DMS53 (cell line): Measurements from ENCODE around the gene NME3.

Source experiments
- DNase-seq: peaks from one replicate; lab custom pipeline; 2025; lab: John Stamatoyannopoulos, UW

NME3 gene

DNA sequence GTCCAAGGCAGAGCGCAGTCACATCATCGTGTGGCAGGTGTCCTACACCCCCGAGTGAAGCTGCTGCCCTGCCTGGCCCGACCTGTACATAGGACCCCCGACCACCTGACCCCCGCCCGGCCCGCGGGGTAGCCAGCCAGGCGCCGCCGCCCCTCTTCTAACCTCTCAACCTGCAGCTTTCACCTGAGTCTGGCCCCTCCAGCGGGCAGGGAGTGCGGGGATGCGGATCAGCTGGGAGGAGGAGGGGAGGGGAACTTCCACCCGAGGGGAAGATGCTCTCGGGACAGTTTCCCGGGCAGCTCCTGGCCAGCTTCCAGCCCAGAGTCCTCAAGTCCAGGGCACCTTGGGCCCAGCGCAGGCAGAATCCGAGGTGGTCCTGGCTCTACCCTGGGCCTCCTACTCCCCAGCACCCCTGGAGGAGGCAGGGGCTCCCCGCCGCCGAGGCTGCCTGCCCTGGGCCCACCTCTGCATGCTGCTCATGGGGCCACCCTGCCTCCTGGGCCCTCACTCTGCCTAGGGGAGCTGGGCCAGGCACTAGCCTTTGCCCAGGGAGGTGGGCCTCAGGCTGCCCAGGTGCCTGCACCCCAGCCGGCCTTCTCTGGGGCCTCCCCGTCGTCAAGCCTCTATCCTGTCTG, 2.5 kb downstream of the NME3 start:
- DNase-seq, result no peak

DNA sequence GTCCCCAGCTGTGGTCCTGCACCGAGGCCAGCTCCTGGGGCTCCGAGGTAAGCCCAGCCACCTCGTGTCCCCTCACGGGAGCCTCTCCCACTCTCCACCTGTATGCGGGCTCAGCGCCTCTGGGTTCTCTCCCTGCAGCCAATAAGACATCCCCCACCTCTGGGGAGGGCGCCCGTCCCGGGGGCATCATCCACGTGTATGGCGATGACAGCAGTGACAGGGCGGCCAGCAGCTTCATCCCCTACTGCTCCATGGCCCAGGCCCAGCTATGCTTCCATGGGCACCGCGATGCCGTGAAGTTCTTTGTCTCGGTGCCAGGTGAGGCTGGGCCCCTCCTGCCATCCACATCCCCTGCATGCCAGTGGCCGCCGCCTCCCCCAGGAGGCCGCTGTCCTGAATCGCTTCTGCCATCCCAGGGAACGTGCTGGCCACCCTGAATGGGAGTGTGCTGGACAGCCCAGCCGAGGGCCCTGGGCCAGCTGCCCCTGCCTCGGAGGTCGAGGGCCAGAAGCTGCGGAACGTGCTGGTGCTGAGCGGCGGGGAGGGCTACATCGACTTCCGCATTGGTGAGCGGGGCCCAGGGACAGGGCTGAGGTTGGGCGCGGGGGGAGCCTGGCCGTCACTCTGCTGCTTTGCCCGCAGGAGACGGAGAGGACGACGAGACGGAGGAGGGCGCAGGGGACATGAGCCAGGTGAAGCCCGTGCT, 3.1 kb downstream of the NME3 start:
- DNase-seq, result no peak

DNA sequence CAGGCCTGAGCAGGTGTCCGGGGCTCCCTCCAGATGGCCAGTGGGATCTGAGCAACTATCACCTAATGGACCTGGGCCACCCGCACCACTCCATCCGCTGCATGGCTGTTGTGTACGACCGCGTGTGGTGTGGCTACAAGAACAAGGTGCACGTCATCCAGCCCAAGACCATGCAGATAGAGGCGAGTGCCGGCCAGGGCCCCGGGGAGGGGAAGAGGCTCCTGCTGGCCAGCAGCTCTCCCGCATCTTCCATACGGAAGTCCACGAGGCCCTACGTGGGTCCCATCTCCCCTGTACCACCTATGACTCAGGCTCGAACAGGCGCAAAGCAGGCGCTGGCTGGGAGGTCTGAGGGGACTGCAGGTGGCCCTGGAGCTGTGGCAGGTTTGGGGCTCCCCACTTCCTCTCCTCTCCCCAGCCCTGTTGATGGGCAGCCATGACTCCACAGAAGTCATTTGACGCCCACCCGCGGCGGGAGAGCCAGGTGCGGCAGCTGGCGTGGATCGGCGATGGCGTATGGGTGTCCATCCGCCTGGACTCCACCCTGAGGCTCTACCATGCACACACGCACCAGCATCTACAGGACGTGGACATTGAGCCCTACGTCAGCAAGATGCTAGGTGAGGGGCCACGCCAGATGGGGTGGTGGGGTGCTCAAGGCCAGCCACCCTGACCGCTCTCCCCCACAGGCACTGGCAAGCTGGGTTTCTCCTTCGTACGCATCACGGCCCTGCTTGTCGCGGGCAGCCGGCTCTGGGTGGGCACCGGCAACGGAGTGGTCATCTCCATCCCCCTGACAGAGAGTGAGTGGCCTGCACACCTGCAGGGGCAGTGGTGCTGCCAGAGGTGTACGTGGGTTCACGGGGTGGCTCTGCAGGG, 4.0 kb downstream of the NME3 start:
- DNase-seq, result peak; percentile 29

DNA sequence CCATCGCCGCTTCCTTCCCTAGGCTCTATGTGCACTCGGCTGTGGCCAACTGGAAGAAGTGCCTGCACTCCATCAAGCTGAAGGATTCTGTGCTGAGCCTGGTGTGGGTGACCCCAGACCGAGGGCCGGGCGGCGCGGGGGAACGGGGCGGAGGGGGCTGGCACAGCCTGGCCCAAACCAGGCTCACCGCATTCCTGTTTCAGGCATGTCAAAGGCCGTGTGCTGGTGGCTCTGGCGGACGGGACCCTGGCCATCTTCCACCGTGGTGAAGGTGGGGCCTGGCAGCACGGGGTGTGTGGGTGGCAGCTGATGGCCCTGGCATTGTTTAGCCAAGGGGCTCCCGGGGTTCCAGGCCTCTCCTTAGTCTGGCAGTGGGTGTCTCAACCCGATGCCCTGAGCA, 4.6 kb downstream of the NME3 start:
- DNase-seq, result no peak

DNA sequence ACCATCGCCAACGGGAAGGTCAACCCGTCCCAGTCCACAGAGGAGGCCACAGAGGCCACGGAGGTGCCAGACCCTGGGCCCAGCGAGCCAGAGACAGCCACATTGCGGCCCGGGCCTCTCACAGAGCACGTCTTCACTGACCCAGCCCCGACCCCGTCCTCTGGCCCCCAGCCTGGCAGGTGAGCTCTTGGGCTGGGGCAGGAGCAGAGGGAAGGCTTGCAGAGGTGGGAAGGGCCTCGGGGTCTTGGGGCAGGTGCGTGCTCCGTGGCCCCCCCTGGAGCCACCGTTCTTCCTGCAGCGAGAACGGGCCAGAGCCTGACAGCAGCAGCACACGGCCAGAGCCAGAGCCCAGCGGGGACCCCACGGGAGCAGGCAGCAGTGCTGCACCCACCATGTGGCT, 5.1 kb downstream of the NME3 start:
- no peak for DNase-seq

DNA sequence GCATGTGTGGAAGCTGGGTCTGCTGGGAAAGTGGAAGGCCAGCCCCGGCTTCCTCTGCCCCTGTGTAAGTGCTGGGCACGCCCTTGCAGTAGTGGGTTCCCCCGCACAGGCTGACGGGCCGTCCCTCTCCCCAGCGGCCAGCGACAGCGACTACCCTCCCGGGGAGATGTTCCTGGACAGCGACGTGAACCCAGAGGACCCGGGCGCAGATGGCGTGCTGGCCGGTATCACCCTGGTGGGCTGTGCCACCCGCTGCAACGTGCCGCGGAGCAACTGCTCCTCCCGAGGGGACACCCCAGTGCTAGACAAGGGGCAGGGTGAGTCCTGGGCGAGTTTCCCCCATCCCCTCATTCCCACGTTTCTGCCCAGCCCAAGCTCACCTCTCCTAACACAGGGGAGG, 5.5 kb downstream of the NME3 start:
- DNase-seq, result no peak

DNA sequence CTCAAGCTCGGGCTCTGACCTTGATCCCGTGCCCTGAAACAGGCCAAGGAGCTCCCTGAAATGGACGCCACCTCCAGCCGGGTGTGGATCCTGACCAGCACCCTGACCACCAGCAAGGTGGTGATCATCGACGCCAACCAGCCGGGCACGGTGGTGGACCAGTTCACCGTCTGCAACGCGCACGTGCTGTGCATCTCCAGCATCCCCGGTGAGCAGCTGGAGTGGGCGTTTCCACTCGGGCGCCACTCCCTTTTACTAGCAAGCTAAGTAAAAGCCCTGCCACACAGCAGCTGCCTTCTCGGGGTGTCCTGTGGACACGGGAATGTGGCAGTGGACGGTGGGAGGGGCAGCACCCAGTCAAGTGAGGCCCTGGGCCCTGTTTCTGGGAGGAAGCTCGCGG, 6.4 kb downstream of the NME3 start:
- DNase-seq, result no peak

DNA sequence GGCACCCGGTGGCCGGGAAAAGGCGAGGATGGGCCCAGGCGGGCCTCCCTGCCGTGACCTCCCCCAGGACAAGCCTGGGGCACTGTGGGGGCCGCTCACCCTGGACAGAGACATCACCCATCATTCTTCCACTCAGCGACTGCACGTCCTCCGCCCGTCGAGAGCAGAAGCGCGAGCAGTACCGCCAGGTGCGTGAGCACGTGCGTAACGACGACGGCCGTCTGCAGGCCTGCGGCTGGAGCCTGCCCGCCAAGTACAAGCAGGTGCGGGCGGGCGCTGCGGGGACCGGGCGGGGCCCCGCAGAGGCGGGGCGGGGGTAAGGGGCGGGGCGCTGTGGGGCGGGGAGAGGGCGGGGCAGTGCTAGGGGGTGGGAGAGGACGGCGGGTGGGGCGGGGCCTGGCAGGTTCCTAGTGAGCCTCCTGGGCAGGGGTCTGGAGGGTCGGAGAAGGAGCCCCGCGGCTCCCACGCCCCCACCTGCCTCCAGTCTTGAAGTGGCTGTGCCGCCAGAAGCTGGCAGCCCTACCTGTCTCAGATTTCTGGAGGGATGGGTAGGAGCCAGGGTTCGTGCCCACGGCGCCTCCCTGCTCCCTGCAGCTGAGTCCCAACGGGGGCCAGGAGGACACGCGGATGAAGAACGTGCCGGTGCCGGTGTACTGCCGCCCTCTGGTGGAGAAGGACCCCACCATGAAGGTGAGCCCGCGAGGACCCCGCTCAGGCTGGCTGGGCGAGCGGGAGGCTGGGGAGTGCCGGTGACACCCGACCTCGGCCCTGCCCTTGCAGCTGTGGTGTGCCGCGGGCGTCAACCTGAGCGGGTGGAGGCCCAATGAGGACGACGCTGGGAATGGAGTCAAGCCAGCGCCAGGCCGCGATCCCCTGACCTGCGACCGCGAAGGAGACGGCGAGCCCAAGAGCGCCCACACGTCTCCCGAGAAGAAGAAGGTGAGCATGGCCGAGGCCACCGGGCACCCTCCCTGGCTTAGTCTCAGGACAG, 7.5 kb downstream of the NME3 start:
- DNase-seq, result no peak

DNA sequence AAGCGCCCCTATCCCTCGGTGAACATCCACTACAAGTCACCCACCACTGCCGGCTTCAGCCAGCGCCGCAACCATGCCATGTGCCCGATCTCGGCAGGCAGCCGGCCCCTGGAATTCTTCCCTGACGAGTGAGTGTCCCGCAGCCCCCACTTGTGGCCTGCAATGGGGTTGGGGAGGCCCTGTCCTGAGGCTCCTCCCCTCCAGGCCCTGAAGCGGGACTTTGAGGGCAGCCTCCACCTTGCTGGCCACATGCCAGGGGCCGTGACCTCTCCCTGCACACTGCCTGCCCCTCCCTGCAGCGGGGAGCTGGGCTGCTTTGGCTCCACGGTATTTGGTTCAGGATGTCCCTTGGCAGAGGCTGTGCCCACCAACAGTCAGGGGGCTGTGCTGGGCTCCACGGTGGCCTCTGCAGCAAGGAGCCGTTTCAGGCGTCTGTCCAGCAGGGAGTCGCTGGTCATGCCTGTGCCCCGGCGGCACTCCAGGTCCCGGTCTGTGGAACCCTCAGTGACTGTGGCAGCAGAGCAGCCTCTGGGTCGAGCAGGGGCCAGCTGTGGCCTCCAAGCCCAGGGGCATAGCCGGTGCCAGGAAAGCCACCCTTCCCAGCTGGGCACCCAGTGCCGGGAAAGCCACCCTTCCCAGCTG, 8.3 kb downstream of the NME3 start:
- no peak for DNase-seq

DNA sequence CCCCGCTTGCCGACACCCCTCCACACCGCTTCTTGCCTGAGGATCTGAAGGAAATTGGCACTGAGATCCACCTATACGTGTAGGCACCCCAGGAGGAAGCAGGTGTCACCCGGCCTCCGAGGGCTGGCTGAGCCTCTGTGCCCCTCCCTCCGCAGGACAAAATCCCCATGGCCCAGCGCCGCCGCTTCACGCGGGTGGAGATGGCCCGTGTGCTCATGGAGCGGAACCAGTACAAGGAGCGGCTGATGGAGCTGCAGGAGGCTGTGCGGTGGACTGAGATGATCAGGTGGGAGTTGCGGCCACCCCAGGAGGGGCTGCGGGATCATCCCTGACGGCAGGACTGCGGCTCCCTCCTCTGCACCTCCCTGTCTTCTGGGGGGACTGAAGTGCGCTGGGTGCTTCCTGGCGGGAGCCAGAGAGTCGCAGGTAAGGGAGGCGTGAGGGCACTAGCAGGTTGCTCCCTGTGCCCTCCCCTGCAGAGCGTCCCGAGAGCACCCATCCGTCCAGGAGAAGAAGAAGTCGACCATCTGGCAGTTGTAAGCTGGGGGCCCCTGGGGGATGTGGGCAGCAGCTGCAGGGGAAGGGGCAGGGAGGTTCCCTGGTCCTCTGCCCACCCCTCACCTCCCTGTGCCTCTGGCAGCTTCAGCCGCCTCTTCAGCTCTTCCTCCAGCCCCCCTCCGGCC, 9.0 kb downstream of the NME3 start:
- DNase-seq, result no peak

DNA sequence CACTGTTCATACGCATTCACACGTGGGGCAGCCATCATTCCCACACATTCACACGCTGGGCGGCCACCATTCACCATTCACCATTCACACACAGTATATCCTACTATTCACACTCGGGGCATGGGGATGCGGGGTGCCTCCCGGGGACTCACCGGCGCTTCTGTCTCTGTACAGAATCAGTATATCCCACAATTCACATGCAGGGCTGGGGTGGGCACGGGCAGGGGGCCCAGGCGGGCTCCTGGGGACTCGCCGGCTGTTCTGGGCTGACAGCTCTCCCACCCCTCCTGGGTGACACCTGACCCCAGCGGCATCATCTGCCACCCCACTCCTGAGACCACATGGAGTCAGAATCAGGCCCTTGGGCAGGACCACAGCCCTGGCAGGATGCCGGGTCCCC, 9.6 kb downstream of the NME3 start:
- DNase-seq, result no peak

DNA sequence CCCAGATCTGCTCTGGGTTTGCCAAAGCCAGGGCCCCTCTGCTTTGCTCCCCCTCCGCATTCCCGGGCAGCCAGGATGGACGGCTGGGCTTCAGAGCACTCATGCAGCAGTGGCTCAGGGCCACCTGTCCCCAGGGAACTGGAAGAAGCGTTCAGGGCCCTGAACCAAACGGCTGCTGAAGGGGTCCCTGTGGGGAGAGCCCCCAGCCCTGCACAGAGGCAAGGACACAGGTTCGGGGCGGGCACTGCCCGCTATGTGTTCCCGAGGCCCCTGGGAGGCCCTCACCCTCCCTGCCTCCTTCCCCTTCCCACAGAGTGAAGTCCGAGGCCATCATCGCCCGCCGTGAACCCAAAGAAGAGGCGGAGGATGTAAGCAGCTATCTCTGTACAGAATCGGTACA, 10.4 kb downstream of the NME3 start:
- no peak for DNase-seq

DNA sequence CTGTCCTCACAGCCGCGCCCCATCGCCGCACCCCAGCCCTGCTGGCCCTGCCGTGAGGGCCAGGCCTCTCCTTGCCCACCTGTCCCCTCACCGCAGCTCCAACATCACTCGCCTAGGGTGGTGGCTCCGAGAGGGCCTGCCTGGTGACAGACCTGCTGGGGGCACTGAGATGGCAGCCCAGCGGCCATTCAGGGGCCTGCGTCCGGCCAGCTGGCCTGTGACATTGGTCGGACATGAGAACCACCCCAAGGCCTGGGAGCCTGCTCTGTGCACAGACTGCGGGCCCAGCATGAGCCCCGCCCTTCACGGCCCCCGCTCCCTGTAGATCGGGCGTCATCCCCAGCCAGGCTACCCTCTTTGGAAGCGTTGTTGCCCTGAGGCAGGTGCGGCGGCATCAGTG, 11.8 kb downstream of the NME3 start:
- DNase-seq, result no peak

DNA sequence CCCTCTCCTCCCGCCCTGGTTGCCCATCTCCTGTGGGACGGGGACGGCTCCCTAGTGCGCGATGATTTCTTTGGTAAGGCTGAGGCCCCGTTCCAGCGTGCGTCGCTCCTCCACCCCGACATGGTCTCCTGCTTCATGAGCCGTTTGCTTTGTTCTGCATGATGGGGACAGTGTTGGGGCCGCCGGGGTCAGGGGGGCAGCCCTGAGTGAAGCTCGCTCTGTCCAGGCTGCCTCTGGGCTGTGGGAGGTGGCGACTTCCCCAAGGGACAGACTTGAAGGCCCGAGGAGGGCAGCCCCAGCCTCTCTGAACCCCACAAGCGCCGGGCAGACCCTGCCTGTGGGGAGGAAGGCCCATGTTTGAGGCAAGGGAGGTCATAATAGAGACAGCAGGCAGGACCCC, 12.4 kb downstream of the NME3 start:
- no peak for DNase-seq

DNA sequence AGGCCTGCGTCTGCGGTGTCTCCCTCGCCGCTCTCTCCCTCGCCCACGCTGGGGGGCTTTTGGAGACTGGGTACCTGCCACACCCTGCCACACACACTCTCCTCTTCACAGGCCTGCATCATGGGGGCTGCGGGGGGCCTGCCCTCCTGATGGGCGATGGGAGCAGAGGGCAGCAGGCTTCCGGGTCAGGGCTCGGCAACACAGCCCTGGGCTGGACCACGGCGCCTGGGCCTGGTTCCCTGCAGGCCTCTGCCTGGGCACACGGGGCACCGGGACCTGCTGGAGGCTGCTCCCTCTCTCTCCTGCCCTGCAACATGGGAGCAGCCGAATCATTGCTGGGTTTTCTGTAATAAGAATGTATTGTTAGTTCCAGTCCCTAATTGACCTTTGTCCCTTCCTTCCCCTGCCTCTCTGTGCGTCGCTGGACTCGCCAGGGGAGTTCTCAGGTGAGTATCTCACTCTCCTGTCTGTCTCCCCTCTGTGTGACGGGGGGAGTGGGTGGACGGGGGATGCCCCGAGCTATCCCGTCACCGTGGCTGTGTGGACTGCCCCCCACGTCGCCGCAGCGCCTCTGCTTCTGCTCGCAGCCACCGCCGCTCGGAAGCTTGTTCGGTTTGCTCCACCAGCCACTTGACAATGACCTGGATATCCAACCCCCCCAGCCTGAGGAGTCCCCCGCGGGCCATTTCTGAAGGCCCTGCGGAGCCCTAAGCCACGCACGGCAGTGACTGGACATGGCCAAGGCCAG, 13.5 kb downstream of the NME3 start:
- DNase-seq, result no peak

DNA sequence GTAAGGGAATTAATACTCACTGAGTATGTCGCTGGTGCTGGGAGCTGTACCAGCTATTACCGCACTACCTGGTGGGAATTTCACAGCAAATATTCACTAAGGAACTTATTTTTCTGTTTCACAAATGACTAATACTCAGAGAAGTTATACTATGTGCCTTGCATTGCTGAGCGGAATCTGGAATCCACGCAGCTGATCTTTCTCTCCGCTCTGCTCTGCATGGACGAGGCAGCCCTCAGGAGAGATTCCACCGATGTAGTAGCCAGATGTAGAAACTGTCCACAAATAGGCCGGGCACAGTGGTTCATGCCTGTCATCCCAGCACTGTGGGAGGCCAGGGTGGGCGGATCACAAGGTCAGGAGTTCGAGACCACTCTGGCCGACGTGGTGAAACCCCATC, 17.1 kb downstream of the NME3 start:
- no peak for DNase-seq

DNA sequence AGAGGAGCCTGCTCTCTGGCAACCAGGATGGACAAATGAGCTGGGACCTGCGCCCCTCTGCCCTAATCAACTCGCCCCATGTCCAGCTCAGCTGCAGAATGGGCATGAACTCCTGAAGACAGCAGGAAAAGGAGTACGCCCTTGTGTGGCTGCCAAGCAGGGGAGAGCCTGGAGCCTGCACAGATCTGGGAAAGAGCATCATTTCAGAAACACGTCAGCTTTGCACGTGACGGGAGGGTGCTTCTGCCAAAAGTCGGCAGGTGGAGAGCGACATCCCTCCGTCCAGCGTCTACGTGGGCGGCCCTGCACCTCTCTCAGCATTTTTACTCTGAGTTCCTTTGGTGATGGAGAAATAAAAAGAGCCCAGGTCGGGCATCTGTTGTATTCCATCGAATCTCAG, 18.5 kb downstream of the NME3 start:
- DNase-seq, result no peak

DNA sequence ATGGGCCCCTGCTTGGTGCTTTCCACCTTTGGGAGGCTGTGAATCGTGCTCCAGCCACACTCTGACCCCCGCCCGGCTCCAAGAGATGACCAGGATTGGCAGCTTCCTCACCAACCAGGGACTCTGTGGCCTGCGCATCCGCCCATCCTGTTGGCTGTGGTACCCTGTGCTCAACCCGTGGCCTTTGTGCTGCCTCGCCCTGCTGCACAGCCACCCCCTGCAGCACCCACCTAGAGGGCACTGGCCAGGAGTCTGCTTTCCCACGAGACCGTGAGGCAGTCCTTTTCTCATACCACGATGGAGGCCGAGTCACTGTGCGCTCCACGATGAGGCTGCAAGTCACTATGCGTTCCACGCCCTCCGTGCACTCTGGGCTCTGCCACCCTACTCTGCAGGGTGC, 19.4 kb downstream of the NME3 start:
- DNase-seq, result no peak

DNA sequence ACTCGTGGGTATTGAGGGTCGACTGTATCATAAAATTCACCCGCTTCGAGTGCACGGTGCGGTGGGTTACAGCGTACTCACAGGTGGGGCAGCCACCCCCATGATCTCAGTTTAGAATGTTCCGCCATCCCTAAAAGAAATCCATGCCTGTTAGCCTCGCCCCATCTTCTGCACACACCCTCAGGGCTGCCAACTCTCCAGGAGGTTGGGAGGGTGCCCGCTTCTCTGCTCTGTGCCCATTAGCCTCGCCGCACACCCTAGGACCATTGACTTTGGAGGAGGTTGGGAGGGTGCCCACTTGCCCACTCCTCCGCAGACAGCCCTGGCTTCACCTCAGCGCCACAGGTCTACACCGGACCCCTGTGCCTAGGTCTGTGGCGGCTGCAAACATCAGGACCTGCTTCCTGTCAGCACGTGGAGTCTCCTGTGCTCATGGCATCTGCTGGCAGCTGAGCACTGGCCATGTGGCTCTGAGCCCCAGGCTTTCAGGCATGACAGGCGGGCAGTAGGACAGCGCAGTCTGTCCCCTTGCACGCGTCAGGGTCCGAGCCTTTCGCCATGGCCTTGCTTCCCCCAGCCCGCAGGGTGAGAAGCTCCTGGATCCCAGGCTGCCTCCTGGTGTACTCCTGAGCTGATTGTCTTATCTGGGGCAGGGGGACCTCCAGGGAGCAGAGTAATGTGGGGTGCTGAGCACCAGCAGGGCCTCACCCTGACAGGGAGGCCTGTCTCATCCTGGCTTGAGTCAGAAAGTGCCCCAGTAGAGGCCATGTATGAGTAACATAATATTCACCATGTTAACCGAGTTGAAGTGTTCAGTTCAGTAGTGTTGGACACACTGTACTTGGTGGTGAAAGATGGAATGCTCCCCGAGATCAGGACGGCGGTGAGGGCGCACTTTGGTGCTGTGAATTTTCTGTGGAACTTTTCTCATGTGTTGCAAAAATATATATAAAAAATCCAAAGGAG, 21.9 kb downstream of the NME3 start:
- no peak for DNase-seq
